CD4-positive, alpha-beta memory T cell (primary cell): ENCODE data around the gene RPL11. TPM values are rescaled to one million over a fixed set of nuclear protein-coding genes. Genes with fewer than 3 reads are reported as not detected.
"Not testable (repeated sequence)": the region's sequence is repeated elsewhere in the genome, so short reads cannot be mapped to it uniquely, and the experiment has no call there.

Experiments
- CTCF ChIA-PET: fragments of 350-600 bp; sonication (Branson Sonifier 250); formaldehyde crosslinking; loops from one replicate; lab custom pipeline; 2021; ENCODE audit warnings: inconsistent platforms; ENCODE audit not compliant: partially characterized antibody; lab: Charles Lee
- POLR2A ChIA-PET: fragments of 350-600 bp; sonication (Branson Sonifier 250); formaldehyde crosslinking; loops from one replicate; lab custom pipeline; 2021; ENCODE audit not compliant: partially characterized antibody; lab: Charles Lee
- DNase-seq, 5 donors: peaks; one replicate each; pipeline versions ENCODE4 v3.0.0 to v3.0.0-alpha.2; 2020 to 2022; ENCODE audit warnings: mixed read lengths in 1 of 5
- H3K27ac ChIP-seq: one replicate; pipeline ENCODE4 v1.7.0; 2013; ENCODE audit warnings: low read depth, low read length
- H3K27me3 ChIP-seq: 2 replicates; pipeline ENCODE4 v1.7.0; 2013; ENCODE audit warnings: mild to moderate bottlenecking, low read length, moderate library complexity; ENCODE audit not compliant: insufficient read depth
- H3K36me3 ChIP-seq: 2 replicates; pipeline ENCODE4 v1.7.0; 2013; ENCODE audit warnings: mild to moderate bottlenecking, low read length, moderate library complexity; ENCODE audit not compliant: insufficient read depth
- H3K4me1 ChIP-seq: 2 replicates; pipeline ENCODE4 v1.7.0; 2013; ENCODE audit warnings: mild to moderate bottlenecking, low read length, moderate library complexity; ENCODE audit not compliant: insufficient read depth
- H3K4me3 ChIP-seq, 2 donors: one replicate each; pipeline ENCODE4 v1.7.0; 2013; ENCODE audit warnings: low read length in 2 of 2, mild to moderate bottlenecking in 1 of 2
- H3K9me3 ChIP-seq, 2 donors: one replicate each; pipeline ENCODE4 v1.7.0; 2013; ENCODE audit warnings: low read length in 2 of 2, control low read depth in 1 of 2; ENCODE audit not compliant: control insufficient read depth in 1 of 2
- H3K27ac Mint-ChIP-seq, 7 donors: one replicate each; pipeline ENCODE4 v1.8.0; 2020 to 2021; ENCODE audit warnings: mixed read lengths in 7 of 7, mild to moderate bottlenecking in 6 of 7, inconsistent platforms in 3 of 7, moderate library complexity in 3 of 7
- H3K27me3 Mint-ChIP-seq, 2 donors: one replicate each; pipeline ENCODE4 v1.8.0; 2020 to 2021; ENCODE audit warnings: mixed read lengths in 2 of 2
- H3K36me3 Mint-ChIP-seq, 2 donors: one replicate each; pipeline ENCODE4 v1.8.0; 2020 to 2021; ENCODE audit warnings: mixed read lengths in 2 of 2, inconsistent platforms in 1 of 2, mild to moderate bottlenecking in 1 of 2
- H3K4me1 Mint-ChIP-seq, 4 donors: one replicate each; pipeline ENCODE4 v1.8.0; 2020 to 2021; ENCODE audit warnings: mixed read lengths in 4 of 4, mild to moderate bottlenecking in 1 of 4
- H3K4me3 Mint-ChIP-seq, 8 donors: one replicate each; pipeline ENCODE4 v1.8.0; 2020 to 2021; ENCODE audit warnings: mixed read lengths in 8 of 8, mild to moderate bottlenecking in 7 of 8, moderate library complexity in 6 of 8, inconsistent platforms in 3 of 8
- H3K9me3 Mint-ChIP-seq, 8 donors: one replicate each; pipeline ENCODE4 v1.8.0; 2020 to 2021; ENCODE audit warnings: mixed read lengths in 8 of 8, mild to moderate bottlenecking in 5 of 8, inconsistent platforms in 3 of 8, moderate library complexity in 1 of 8
- intact Hi-C: fragments of 100-400 bp; cut with micrococcal nuclease; formaldehyde crosslinking; loops from one replicate; pipeline ENCODE4 v1.15.1; 2023
- polyA plus RNA-seq, 2 donors: library from polyadenylated mRNA; unstranded; fragments of 300-500 nt; fragmentation: Illumina TruSeq; gene quantifications; one replicate each; pipeline ENCODE4 v1.2.3, GENCODE V29; 2021
- total RNA-seq, 2 experiments: library from RNA; stranded (reverse); gene quantifications; one replicate each; pipeline ENCODE4 v1.2.3, GENCODE V29; 2021

Gene RPL11
- total and polyA plus RNA-seq, 4 experiments from 2014 or later: 1,255 to 2,088 (median 1,693) TPM

DNA sequence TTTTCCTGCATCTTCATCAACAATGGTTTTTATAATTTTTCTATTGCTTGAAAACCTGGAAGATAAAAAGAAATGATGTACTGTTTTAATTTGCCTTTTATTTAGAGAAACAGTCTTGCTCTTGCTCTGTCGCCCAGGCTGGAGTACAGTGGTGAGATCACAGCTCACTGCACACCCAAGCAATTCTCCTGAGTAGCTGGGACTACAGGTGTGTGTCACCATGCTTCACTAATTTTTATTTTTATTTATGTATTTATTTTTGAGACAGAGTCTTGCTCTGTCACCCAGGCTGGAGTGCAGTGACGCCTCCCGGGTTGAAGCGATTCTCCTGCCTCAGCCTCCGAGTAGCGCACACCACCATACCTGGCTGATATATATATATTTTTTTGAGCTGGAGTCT is 43.0 kb upstream of the RPL11 start:
- Mint-ChIP-seq H3K36me3 (no peaks in the 10 kb centered on the region), H3K27me3 (peaks cover 2 to 3% of the 10 kb centered on the region in 2 donors), H3K4me1 (no peaks in the 10 kb centered on the region), H3K4me3 (no peak overlapping the region), H3K27ac (no peak overlapping the region), H3K9me3 (no peaks in the 10 kb centered on the region)
- H3K4me3 ChIP-seq: no peak overlapping the region
- DNase-seq: no peak
- H3K36me3 ChIP-seq: no peaks in the 10 kb centered on the region
- ChIA-PET POLR2A (no interaction called here), CTCF (no interaction called here)
- H3K27ac ChIP-seq: no peak overlapping the region
- H3K9me3 ChIP-seq: no peaks in the 10 kb centered on the region
- no peaks in the 10 kb centered on the region for H3K4me1 ChIP-seq
- intact Hi-C loops: no loop called here
- H3K27me3 ChIP-seq: no peaks in the 10 kb centered on the region

DNA sequence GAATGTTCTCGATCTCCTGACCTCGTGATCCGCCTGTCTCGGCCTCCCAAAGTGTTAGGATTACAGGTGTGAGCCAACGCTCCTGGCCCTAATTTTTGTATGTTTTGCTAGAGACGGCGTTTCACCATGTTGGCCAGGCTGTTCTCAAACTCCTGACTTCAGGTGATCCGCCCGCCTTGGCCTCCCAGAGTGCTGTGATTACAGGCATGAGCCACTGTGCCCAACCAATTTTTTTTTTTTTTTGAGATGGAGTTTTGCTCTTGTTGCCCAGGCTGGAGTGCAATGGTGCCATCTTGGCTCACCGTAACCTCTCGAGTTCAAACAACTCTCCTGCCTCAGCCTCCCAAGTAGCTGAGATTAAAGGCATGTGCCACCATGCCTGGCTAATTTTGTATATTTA is 42.4 kb upstream of the RPL11 start:
- POLR2A ChIA-PET, DNase-seq, H3K27me3 ChIP-seq, H3K36me3 ChIP-seq, H3K4me1 ChIP-seq, H3K4me3 Mint-ChIP-seq, H3K27me3 Mint-ChIP-seq, intact Hi-C loops, H3K4me3 ChIP-seq, H3K9me3 Mint-ChIP-seq, H3K27ac Mint-ChIP-seq, H3K9me3 ChIP-seq, H3K36me3 Mint-ChIP-seq, H3K4me1 Mint-ChIP-seq, H3K27ac ChIP-seq: not testable (repeated sequence)
- CTCF ChIA-PET: interaction anchor here (1.4 kb wide), 1 partner anchor 152 kb away, joined by 3 read pairs; no protein-coding TSS in a partner anchor

GRCh38 chr1:23650344-23650990 is 41.1 kb upstream of the RPL11 start:
- H3K4me1 Mint-ChIP-seq: no peaks in the 10 kb centered on the region
- Histone ChIP-seq H3K4me3 (no peak overlapping the region), H3K36me3 (no peaks in the 10 kb centered on the region), H3K27ac (no peak overlapping the region), H3K4me1 (no peaks in the 10 kb centered on the region), H3K27me3 (no peaks in the 10 kb centered on the region), H3K9me3 (no peaks in the 10 kb centered on the region)
- no peaks in the 10 kb centered on the region for H3K9me3 Mint-ChIP-seq
- intact Hi-C loops: no loop called here
- no peaks in the 10 kb centered on the region for H3K36me3 Mint-ChIP-seq
- DNase-seq: no peak
- H3K27ac Mint-ChIP-seq: no peak overlapping the region
- H3K27me3 Mint-ChIP-seq: peaks cover 2 to 3% of the 10 kb centered on the region in 2 donors
- no peak overlapping the region for H3K4me3 Mint-ChIP-seq
- ChIA-PET CTCF (interaction anchor here (1.4 kb wide), 1 partner anchor 153 kb away, joined by 3 read pairs; no protein-coding TSS in a partner anchor), POLR2A (no interaction called here)

GRCh38 chr1:23651069-23651808 is 40.4 kb upstream of the RPL11 start:
- no peaks in the 10 kb centered on the region for H3K36me3 Mint-ChIP-seq
- intact Hi-C loops: no loop called here
- H3K27ac ChIP-seq: no peak overlapping the region
- no peaks in the 10 kb centered on the region for H3K9me3 Mint-ChIP-seq
- POLR2A ChIA-PET: no interaction called here
- H3K9me3 ChIP-seq: no peaks in the 10 kb centered on the region
- H3K27me3 ChIP-seq: no peaks in the 10 kb centered on the region
- no peaks in the 10 kb centered on the region for H3K36me3 ChIP-seq
- H3K27ac Mint-ChIP-seq: peak overlapping the region in 1 of 7 donors; percentile 46
- DNase-seq: no peak
- H3K4me1 Mint-ChIP-seq: no peaks in the 10 kb centered on the region
- no peaks in the 10 kb centered on the region for H3K4me1 ChIP-seq
- peaks cover 2 to 3% of the 10 kb centered on the region in 2 donors for H3K27me3 Mint-ChIP-seq
- no peak overlapping the region for H3K4me3 Mint-ChIP-seq
- no peak overlapping the region for H3K4me3 ChIP-seq
- CTCF ChIA-PET: no interaction called here

DNA sequence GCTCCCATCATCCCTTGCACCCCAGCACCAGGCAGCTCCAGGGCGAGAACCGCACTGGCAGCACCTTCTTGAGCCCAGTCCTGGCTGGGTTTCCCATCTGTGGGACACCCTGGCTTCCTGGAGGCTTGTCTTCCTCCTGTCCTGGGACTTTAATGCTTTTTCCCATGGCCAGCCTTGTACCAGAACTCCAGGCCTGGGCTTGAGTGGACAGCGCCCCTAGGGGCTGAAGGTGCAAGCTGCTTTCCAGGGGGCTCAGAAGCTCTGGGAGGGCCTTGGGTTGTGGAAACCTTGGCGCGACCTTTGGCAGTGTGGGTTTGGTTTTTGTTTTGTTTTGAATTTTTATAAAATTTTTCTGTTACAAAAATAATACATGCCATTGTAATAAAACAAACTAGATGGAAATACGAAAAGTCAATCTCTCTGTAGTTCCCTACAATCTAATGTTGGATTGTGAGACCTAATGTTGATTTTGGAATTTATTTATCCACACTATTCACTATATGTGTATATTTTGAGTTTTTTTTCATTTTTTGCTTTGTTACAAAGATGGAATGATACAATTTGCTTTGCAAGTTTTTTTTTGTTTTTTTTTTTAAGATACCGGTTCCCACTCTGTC is 33.8 kb upstream of the RPL11 start:
- H3K36me3 ChIP-seq: no peaks in the 10 kb centered on the region
- no peaks in the 10 kb centered on the region for H3K4me1 ChIP-seq
- no peaks in the 10 kb centered on the region for H3K4me1 Mint-ChIP-seq
- H3K4me3 ChIP-seq: no peak overlapping the region
- H3K9me3 Mint-ChIP-seq: no peaks in the 10 kb centered on the region
- no peaks in the 10 kb centered on the region for H3K9me3 ChIP-seq
- H3K36me3 Mint-ChIP-seq: no peaks in the 10 kb centered on the region
- H3K4me3 Mint-ChIP-seq: no peak overlapping the region
- POLR2A ChIA-PET: no interaction called here
- H3K27me3 Mint-ChIP-seq: peaks cover 0 to 1% of the 10 kb centered on the region in 2 donors
- H3K27me3 ChIP-seq: no peaks in the 10 kb centered on the region
- peak in 3 of 5 donors; percentile 20 to 23 (median 20) for DNase-seq
- intact Hi-C loops: no loop called here
- CTCF ChIA-PET: interaction anchor here (1.3 kb wide), 1 partner anchor 14 kb away, joined by 3 read pairs; no protein-coding TSS in a partner anchor
- H3K27ac ChIP-seq: no peak overlapping the region
- no peak overlapping the region for H3K27ac Mint-ChIP-seq

DNA sequence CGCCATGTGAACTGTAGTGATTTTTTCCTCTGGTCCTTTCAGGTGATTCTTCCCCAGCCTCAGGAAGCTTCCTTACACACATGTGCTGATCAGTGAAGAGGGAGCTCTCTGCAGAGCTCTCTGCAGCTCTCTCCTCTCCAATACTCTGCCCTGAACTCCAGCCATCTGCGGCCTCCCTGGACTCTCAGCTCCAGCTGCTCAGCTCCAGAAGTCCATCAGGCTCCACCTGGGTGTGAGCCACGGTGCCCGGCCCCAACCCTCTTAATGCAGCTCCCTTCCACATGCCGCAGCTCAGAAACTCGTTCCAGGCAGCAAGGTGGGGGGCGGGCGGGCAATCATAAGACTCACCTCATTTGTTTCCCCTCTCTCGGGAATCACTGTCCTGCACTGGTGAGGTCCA is 30.9 kb upstream of the RPL11 start:
- H3K4me3 ChIP-seq: no peak overlapping the region
- ChIA-PET CTCF (interaction anchor here (0.8 kb wide), 1 partner anchor 160 kb away, joined by 3 read pairs; no protein-coding TSS in a partner anchor), POLR2A (no interaction called here)
- H3K36me3 ChIP-seq: no peaks in the 10 kb centered on the region
- Mint-ChIP-seq H3K9me3 (no peaks in the 10 kb centered on the region), H3K27me3 (peaks cover 0 to 1% of the 10 kb centered on the region in 2 donors), H3K4me3 (no peak overlapping the region), H3K27ac (no peak overlapping the region), H3K4me1 (peaks cover 4 to 13% (median 8%) of the 10 kb centered on the region in 4 donors), H3K36me3 (no peaks in the 10 kb centered on the region)
- H3K27me3 ChIP-seq: no peaks in the 10 kb centered on the region
- H3K9me3 ChIP-seq: no peaks in the 10 kb centered on the region
- peaks cover 8% of the 10 kb centered on the region for H3K4me1 ChIP-seq
- intact Hi-C loops: no loop called here
- H3K27ac ChIP-seq: no peak overlapping the region
- no peak for DNase-seq

- no peak for DNase-seq
- no peaks in the 10 kb centered on the region for H3K36me3 ChIP-seq
- no peak overlapping the region for H3K27ac ChIP-seq
- no peak overlapping the region for H3K4me3 ChIP-seq
- POLR2A ChIA-PET: no interaction called here
- Mint-ChIP-seq H3K27ac (no peak overlapping the region), H3K36me3 (no peaks in the 10 kb centered on the region), H3K4me3 (no peak overlapping the region), H3K27me3 (peaks cover 0 to 1% of the 10 kb centered on the region in 2 donors), H3K4me1 (peaks cover 4 to 13% (median 8%) of the 10 kb centered on the region in 4 donors), H3K9me3 (no peaks in the 10 kb centered on the region)
- CTCF ChIA-PET: interaction anchor here (0.7 to 1.3 kb wide), 2 partner anchors 154 to 164 kb away, joined by 3 read pairs; no protein-coding TSS in a partner anchor
- intact Hi-C loops: no loop called here
- H3K9me3 ChIP-seq: no peaks in the 10 kb centered on the region
- H3K4me1 ChIP-seq: peaks cover 8% of the 10 kb centered on the region
- no peaks in the 10 kb centered on the region for H3K27me3 ChIP-seq
These were observed 29.7 kb upstream of the RPL11 start for GRCh38 chr1:23661887-23662286.
